HL-60/S4 treated with phorbol 12-myristate 13-acetate at 8.2 ng/mL for 4 days and 3 days (cell line): ENCODE data around the gene ZMAT5.

Experiments
- in situ Hi-C: fragments of 300-500 bp; cut with MboI; formaldehyde crosslinking; loops from 2 replicates; pipeline ENCODE4 v1.15.0; 2022; ENCODE audit warnings: low sequenced_read_pairs

The ZMAT5 gene

GRCh38 chr22:29766632-29767170, at the start of gene ZMAT5:
Gene ZMAT5 (minus strand): TSS chr22:29767007. CDS start chr22:29748544, 18,463 bp downstream.
- in situ Hi-C loops = no loop called here

- in situ Hi-C loops = no loop called here
Observed at GRCh38 chr22:29816539-29816938, 49.7 kb upstream of the ZMAT5 start.

- in situ Hi-C loops = no loop called here
Observed at GRCh38 chr22:29816128-29816527, 49.3 kb upstream of the ZMAT5 start.

- in situ Hi-C loops = no loop called here
Observed at GRCh38 chr22:29815580-29815979, 48.8 kb upstream of the ZMAT5 start.

- in situ Hi-C loops = no loop called here
Observed at GRCh38 chr22:29814003-29814402, 47.2 kb upstream of the ZMAT5 start.

GRCh38 chr22:29813563-29813962, 46.8 kb upstream of the ZMAT5 start:
- in situ Hi-C loops = no loop called here

GRCh38 chr22:29813126-29813525, 46.3 kb upstream of the ZMAT5 start:
- in situ Hi-C loops = no loop called here

GRCh38 chr22:29811377-29811776, 44.6 kb upstream of the ZMAT5 start:
- in situ Hi-C loops = no loop called here

GRCh38 chr22:29810216-29810615, 43.4 kb upstream of the ZMAT5 start:
- in situ Hi-C loops = no loop called here

- in situ Hi-C loops = no loop called here
Observed at GRCh38 chr22:29806196-29806595, 39.4 kb upstream of the ZMAT5 start.

GRCh38 chr22:29804985-29805384, 38.2 kb upstream of the ZMAT5 start:
- in situ Hi-C loops = no loop called here

- in situ Hi-C loops = no loop called here
Observed at GRCh38 chr22:29803190-29803589, 36.4 kb upstream of the ZMAT5 start.

- in situ Hi-C loops = no loop called here
Observed at GRCh38 chr22:29801796-29802195, 35.0 kb upstream of the ZMAT5 start.

- in situ Hi-C loops = no loop called here
Observed at GRCh38 chr22:29801153-29801552, 34.3 kb upstream of the ZMAT5 start.

- in situ Hi-C loops = no loop called here
Observed at GRCh38 chr22:29799217-29799680, 32.4 kb upstream of the ZMAT5 start.

- in situ Hi-C loops = no loop called here
Observed at GRCh38 chr22:29798801-29799200, 32.0 kb upstream of the ZMAT5 start.

GRCh38 chr22:29798318-29798717, 31.5 kb upstream of the ZMAT5 start:
- in situ Hi-C loops = no loop called here

GRCh38 chr22:29797351-29797750, 30.5 kb upstream of the ZMAT5 start:
- in situ Hi-C loops = no loop called here

GRCh38 chr22:29795663-29796062, 28.9 kb upstream of the ZMAT5 start:
- in situ Hi-C loops = no loop called here

GRCh38 chr22:29793396-29793795, 26.6 kb upstream of the ZMAT5 start:
- in situ Hi-C loops = no loop called here

GRCh38 chr22:29790061-29790460, 23.3 kb upstream of the ZMAT5 start:
- in situ Hi-C loops = no loop called here

GRCh38 chr22:29788339-29789279, 21.8 kb upstream of the ZMAT5 start:
- in situ Hi-C loops = no loop called here
